Right cardiac atrium (tissue), 5 donors: ENCODE data around the gene PDE11A. TPM values are rescaled to one million over a fixed set of nuclear protein-coding genes. Genes with fewer than 3 reads are reported as not detected.
A peak's percentile ranks its signal among the peaks of the same experiment; 100 is the strongest.
"Not testable (repeated sequence)": the region's sequence is repeated elsewhere in the genome, so short reads cannot be mapped to it uniquely, and the experiment has no call there.

Source experiments
- ATAC-seq, 2 donors: fragments of 200-7000 bp; cut with Tn5 transposase; one replicate each; pipeline versions ENCODE4 v1.8.0 to v1.9.1; 2020; ENCODE audit warnings: moderate library complexity in 2 of 2, mild to moderate bottlenecking in 1 of 2
- DNase-seq, 3 donors: peaks; one replicate each; pipeline ENCODE4 v3.0.0-alpha.2; 2020
- H3K27ac ChIP-seq: one replicate; pipeline ENCODE4 v1.5.1; 2013; ENCODE audit warnings: mild to moderate bottlenecking, low read length, control low read depth, moderate library complexity
- H3K27me3 ChIP-seq: one replicate; pipeline ENCODE4 v1.6.1; 2013; ENCODE audit not compliant: control insufficient read depth, insufficient read depth
- H3K4me1 ChIP-seq: one replicate; pipeline ENCODE4 v1.6.1; 2013; ENCODE audit warnings: low read length; ENCODE audit not compliant: control insufficient read depth, insufficient read depth
- H3K4me3 ChIP-seq: one replicate; pipeline ENCODE4 v1.5.1; 2013; ENCODE audit warnings: low read length, control low read depth
- H3K9me3 ChIP-seq: one replicate; pipeline ENCODE4 v1.6.1; 2013; ENCODE audit warnings: low read length; ENCODE audit not compliant: control insufficient read depth
- WGBS: extraction: QIAGEN DNeasy Blood & Tissue Kit; methylation state at CpG from one replicate; pipeline ENCODE4 v1.1.7; 2013; 5-methylcytosine and 5-hydroxymethylcytosine counted together
- intact Hi-C, 4 donors: fragments of 100-400 bp; cut with DNase I; formaldehyde crosslinking; loops; one replicate each; pipeline versions ENCODE4 v1.11.0 to v1.14.0; 2022 to 2023
- polyA plus RNA-seq: library from polyadenylated mRNA; stranded (reverse); fragments of 200-250 nt; gene quantifications from one replicate; pipeline ENCODE4 v1.2.3, GENCODE V29; 2013
- total RNA-seq, 4 donors: library from RNA; stranded (reverse); fragmentation: NEBNext Ultra II Directional; extraction: Animal tissue kit (Norgen Biotek cat#: 25700); gene quantifications; one replicate each; pipeline ENCODE4 v1.2.1, GENCODE V29; 2021
- donor health status: healthy with polysubstance abuse.
- donor health status: DM: no; HTN: yes; CAD: no.
- donor health status: DM: no; HTN: no; CAD: no.
- donor health status: DM: no; HTN: yes; CAD: no; lungs with severe emphysema.
- donor health status: DM: yes; HTN: yes; CAD: no.

The PDE11A gene
- total and polyA plus RNA-seq, 5 donors: 0.08 to 0.63 (median 0.18) TPM

DNA sequence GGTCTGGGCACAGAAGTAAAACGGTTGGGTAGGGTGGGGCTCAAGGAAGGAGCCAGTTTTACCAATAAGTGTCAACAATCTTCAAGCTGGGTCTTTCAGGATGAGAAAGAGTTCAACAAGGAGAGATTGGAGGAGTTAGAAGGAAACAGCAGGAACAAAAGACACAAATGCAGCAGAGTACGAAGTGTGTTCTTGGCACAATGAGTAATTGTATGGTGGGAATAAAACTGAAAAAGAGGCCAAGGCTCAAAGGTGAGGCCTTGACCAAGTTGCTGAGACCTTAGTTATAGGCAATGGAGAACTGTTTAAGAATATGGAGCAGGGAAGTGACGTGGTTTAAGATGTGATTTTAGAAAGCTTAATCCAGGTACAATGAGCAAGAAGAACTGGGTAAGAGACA is 230.3 kb downstream of the PDE11A start:
- H3K27ac ChIP-seq: no peak overlapping the region
- no peak overlapping the region for H3K4me3 ChIP-seq
- H3K9me3 ChIP-seq: no peaks in the 10 kb centered on the region
- 62% methylated on average over 3 of the region's 3 CpGs for WGBS
- ATAC-seq (no peak), DNase-seq (no peak)
- no peaks in the 10 kb centered on the region for H3K27me3 ChIP-seq
- intact Hi-C loops: no loop called here
- H3K4me1 ChIP-seq: no peaks in the 10 kb centered on the region

- H3K27ac ChIP-seq, H3K9me3 ChIP-seq, H3K27me3 ChIP-seq, intact Hi-C loops, H3K4me1 ChIP-seq, H3K4me3 ChIP-seq, ATAC-seq: not testable (repeated sequence)
- WGBS: 92% methylated on average over 27 of the region's 27 CpGs
- DNase-seq: peak in 1 of 3 donors; percentile 15
Measured at GRCh38 chr2:177835418-177836204, 237.0 kb downstream of the PDE11A start.

DNA sequence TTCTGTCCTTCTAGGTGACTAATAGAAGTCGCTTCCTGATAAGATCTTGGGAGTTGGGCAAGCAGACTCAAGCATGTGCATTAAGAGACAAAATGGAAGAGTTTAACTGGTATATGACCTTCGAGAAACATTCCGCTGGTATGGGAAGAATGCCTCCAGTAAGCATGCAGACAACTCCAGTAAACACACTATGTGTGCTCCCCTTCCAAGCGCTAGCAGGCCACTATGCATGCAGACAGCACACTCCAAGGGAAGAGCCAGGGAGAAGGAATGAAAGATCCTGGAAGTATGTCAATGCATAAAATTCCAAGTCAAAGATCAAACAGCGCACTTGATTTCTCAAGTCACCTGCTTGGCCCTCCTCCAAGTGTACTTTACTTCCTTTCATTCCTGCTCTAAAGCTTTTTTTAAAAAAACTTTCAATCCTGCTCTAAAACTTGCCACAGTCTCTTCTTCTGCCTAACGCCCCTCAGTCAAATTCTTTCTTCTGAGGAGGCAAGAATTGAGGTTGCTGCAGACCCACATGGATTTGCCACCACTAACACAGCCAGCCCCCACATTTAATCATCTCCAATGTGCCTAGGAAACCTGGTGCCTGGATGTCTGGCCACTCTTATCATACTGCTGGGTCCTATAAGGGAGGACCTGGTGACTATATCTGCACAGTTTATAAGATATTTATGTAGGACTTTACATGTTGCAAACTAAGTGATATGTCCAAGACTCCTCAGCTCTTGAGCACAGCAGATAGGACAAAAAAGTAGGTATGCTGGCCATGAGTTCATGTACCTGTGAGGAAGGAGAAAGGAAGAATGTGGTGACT is 239.8 kb downstream of the PDE11A start:
- 87% methylated on average over 6 of the region's 6 CpGs for WGBS
- H3K4me1 ChIP-seq: no peaks in the 10 kb centered on the region
- no peak overlapping the region for H3K27ac ChIP-seq
- ATAC-seq (no peak), DNase-seq (no peak)
- H3K4me3 ChIP-seq: no peak overlapping the region
- intact Hi-C loops: no loop called here
- H3K27me3 ChIP-seq: no peaks in the 10 kb centered on the region
- no peaks in the 10 kb centered on the region for H3K9me3 ChIP-seq

DNA sequence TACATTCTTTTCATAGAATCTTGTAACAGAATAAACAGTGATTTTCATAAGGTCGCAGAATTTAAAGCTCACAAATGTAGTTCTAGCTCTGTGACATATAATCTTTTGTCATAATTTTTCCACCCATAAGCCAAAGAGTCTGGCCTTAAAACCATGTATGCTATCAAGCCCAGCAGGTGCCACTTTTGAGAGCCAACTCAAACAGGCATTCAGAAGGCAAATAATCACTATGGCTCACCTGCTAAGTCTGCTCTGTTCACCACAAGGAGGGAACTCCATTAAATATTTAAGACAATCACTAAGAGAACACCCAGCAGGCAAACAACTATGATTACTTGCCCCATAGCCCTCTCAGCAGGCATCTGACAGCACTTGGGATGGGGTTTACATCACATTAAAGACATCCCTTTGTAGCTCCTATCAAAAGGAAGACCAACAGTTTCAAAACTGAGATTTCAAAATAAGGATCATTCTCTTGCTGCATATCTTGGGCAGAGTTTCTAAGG is 241.6 kb downstream of the PDE11A start:
- Histone ChIP-seq H3K27me3 (no peaks in the 10 kb centered on the region), H3K27ac (no peak overlapping the region), H3K9me3 (no peaks in the 10 kb centered on the region), H3K4me1 (no peaks in the 10 kb centered on the region), H3K4me3 (no peak overlapping the region)
- 95% methylated on average over 1 of the region's 1 CpG for WGBS
- ATAC-seq: no peak
- DNase-seq: no peak
- intact Hi-C loops: no loop called here

DNA sequence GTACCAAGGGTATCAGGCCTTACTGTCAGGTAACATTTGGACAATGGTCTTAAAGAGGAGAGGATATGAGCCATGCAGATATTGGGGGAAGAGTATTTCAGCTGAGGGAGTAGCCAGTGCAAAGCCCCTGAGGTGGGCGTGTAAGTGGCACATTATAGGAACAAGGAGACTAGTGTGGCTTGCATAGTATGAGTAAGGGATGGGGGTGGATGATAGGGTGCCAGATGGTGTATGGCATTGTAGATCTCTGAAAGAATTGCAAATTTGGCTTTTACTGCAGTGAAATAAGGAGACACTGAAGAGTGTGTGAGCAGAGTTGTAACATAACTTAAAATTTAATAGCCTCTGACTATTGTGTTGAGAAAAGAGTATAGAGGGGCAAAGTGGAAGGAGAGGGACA is 244.0 kb downstream of the PDE11A start:
- intact Hi-C loops: no loop called here
- WGBS: 88% methylated on average over 1 of the region's 1 CpG
- H3K27ac ChIP-seq: no peak overlapping the region
- H3K4me1 ChIP-seq: no peaks in the 10 kb centered on the region
- no peak overlapping the region for H3K4me3 ChIP-seq
- no peak for ATAC-seq
- no peaks in the 10 kb centered on the region for H3K27me3 ChIP-seq
- H3K9me3 ChIP-seq: no peaks in the 10 kb centered on the region
- no peak for DNase-seq

DNA sequence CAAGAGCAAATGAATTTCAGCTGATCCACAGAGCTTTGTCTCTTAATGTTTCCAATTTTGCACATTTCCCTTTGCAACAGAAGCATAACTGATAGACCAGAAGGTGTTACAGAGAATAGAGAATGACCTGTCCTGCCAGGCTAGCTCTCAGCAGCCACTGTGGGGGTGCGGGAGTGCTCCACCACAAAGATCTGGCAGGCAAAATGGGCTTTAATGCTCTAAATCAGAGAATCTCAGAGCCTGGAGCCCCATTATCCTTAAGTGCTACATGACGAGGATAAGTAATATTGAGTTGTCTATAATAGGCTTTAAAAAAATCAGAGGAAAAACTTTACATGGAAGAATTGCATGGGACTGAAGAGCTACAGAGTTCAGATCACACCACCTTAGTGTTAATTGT is 245.7 kb downstream of the PDE11A start:
- ATAC-seq (no peak), DNase-seq (no peak)
- intact Hi-C loops: no loop called here
- H3K4me3 ChIP-seq: no peak overlapping the region
- H3K27me3 ChIP-seq: no peaks in the 10 kb centered on the region
- no peak overlapping the region for H3K27ac ChIP-seq
- H3K4me1 ChIP-seq: no peaks in the 10 kb centered on the region
- no peaks in the 10 kb centered on the region for H3K9me3 ChIP-seq
- 82% methylated on average over 2 of the region's 2 CpGs for WGBS

GRCh38 chr2:177822941-177823340 is 249.6 kb downstream of the PDE11A start:
- H3K27ac ChIP-seq: no peak overlapping the region
- WGBS: 74% methylated on average over 3 of the region's 3 CpGs
- H3K4me1 ChIP-seq: no peaks in the 10 kb centered on the region
- no peaks in the 10 kb centered on the region for H3K9me3 ChIP-seq
- ATAC-seq (no peak), DNase-seq (no peak)
- no peaks in the 10 kb centered on the region for H3K27me3 ChIP-seq
- intact Hi-C loops: no loop called here
- no peak overlapping the region for H3K4me3 ChIP-seq

DNA sequence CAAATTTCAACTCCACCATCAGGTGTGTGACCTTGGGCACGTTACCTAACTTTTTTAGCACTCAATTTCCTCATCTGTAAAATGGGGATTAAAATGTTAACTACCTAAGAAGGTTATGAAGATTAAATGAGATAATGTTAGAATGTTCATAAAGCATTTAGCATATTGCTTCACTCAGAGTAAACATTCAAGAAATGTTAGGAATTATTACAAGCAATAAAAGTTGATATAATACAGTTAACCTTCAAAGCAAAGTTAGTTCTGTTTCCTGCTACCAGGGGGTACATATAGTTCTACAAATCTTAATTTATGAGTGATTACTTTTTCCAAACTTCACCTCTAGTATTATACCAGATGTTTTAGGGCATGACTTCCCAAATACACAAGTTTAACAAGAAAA is 254.2 kb downstream of the PDE11A start:
- Histone ChIP-seq H3K4me1 (no peaks in the 10 kb centered on the region), H3K4me3 (no peak overlapping the region), H3K27ac (no peak overlapping the region), H3K27me3 (no peaks in the 10 kb centered on the region), H3K9me3 (no peaks in the 10 kb centered on the region)
- ATAC-seq (no peak), DNase-seq (no peak)
- intact Hi-C loops: no loop called here
- 67% methylated on average over 1 of the region's 1 CpG for WGBS

GRCh38 chr2:177817300-177817699 is 255.3 kb downstream of the PDE11A start:
- no peak overlapping the region for H3K4me3 ChIP-seq
- no peaks in the 10 kb centered on the region for H3K9me3 ChIP-seq
- no peak overlapping the region for H3K27ac ChIP-seq
- H3K4me1 ChIP-seq: no peaks in the 10 kb centered on the region
- no peak for ATAC-seq
- no peaks in the 10 kb centered on the region for H3K27me3 ChIP-seq
- intact Hi-C loops: no loop called here
- DNase-seq: no peak
- whole genome bisulfite sequencing: 65% methylated on average over 4 of the region's 4 CpGs

DNA sequence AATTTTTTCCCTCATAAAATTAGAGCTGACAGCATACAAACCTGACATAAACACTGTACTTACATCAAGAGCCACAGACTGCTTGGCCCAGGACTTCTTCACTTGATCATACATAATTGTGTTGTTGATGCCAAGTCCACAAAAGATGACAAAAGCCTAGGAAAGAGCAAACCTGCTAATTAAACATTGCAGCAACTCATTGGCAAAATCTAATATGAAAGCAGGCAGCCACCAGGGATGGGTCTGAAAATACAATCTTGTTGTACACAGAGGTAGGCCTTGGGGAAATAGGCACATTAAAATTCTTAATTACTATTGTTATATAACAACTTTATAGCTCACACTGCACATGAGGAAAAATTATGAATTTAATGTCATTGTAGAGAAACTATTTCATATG is 255.8 kb downstream of the PDE11A start:
- intact Hi-C loops: no loop called here
- ATAC-seq (no peak), DNase-seq (no peak)
- no peaks in the 10 kb centered on the region for H3K9me3 ChIP-seq
- no peak overlapping the region for H3K27ac ChIP-seq
- no peak overlapping the region for H3K4me3 ChIP-seq
- H3K4me1 ChIP-seq: no peaks in the 10 kb centered on the region
- H3K27me3 ChIP-seq: no peaks in the 10 kb centered on the region

- ATAC-seq: no peak
- Histone ChIP-seq H3K9me3 (no peaks in the 10 kb centered on the region), H3K27ac (no peak overlapping the region), H3K4me1 (no peaks in the 10 kb centered on the region), H3K4me3 (no peak overlapping the region), H3K27me3 (no peaks in the 10 kb centered on the region)
- WGBS: 84% methylated on average over 2 of the region's 2 CpGs
- intact Hi-C loops: no loop called here
- no peak for DNase-seq
Measured at GRCh38 chr2:177812713-177813396, 259.7 kb downstream of the PDE11A start.
